Measurements from ENCODE around the gene DHX16. TPM values are rescaled to one million over a fixed set of nuclear protein-coding genes. Genes with fewer than 3 reads are reported as not detected.

DHX16 gene
- total and polyA plus RNA-seq, 9 of the 15 experiments (the other 6 are each of a cell fraction or from before 2014, with no cell fraction given), result 14.6 to 66.1 (median 47.5) TPM

GRCh38 chr6:30616811-30617564 is 55.8 kb downstream of the DHX16 start, which contains the start of gene PPP1R10 (continued):
- TF ChIP-seq NCOA6 (IDR thresholded peaks at IDR 0.05) (no peak), TARDBP (IDR thresholded peaks at IDR 0.05) (no peak), ETV5 (CRISPR knock-in tag; IDR thresholded peaks at IDR 0.05; ENCODE audit: low read depth) (no peak; the same call in 1 of the 2 replicates), KDM1A (IDR thresholded peaks at IDR 0.05) (no peak), POLR2AphosphoS5 (IDR thresholded peaks at IDR 0.05; ENCODE audit: control insufficient read depth, insufficient read depth, low read depth, low read length) (peak; percentile 100), MTF1 (CRISPR knock-in tag; IDR thresholded peaks at IDR 0.05; ENCODE audit: borderline replicate concordance) (0 out of 2 replicates have a peak, but pooled peaks have one; percentile 6), E2F5 (CRISPR knock-in tag; IDR thresholded peaks at IDR 0.05) (peak; percentile 64), TRIM24 (IDR thresholded peaks at IDR 0.05) (peak; percentile 57 to 58; a peak in 1 of 4 replicates), ZNF518B (CRISPR knock-in tag; IDR thresholded peaks at IDR 0.05) (peak; percentile 86; the same call in 1 of the 2 replicates), ELF1 (tag; IDR thresholded peaks at IDR 0.05) (peak; percentile 99), SRSF3 (IDR thresholded peaks at IDR 0.05; ENCODE audit: insufficient read depth, low read length) (no peak), ETV6 (IDR thresholded peaks at IDR 0.05; ENCODE audit: borderline replicate concordance in 1 of 2, low read depth in 2 of 2, low read length in 1 of 2) (no peak; a peak in 1 of 4 replicates), ETV6 (CRISPR knock-in tag; IDR thresholded peaks at IDR 0.05; ENCODE audit: borderline replicate concordance) (peak; percentile 54; the same call in 1 of the 2 replicates), HOXB6 (CRISPR knock-in tag; IDR thresholded peaks at IDR 0.05; ENCODE audit: borderline replicate concordance) (peak; percentile 94), ZBTB8A (IDR thresholded peaks at IDR 0.05; ENCODE audit: partially characterized antibody) (peak; percentile 65), KDM4B (IDR thresholded peaks at IDR 0.05; ENCODE audit: borderline replicate concordance in 2 of 2, low read depth in 1 of 2) (peak in 1 of 2 experiments; percentile 42; a peak in 1 of 4 replicates), GABPA (tag; conservative IDR thresholded peaks at IDR 0.05; ENCODE audit: low read depth) (no peak; the same call in 1 of the 2 replicates), ZNF589 (CRISPR knock-in tag; IDR thresholded peaks at IDR 0.05; ENCODE audit: low read depth) (no peak), FOXJ2 (tag; IDR thresholded peaks at IDR 0.05) (peak; percentile 87), BRD9 (IDR thresholded peaks at IDR 0.05; ENCODE audit: low read depth, partially characterized antibody) (peak; percentile 97), MAFF (IDR thresholded peaks at IDR 0.05; ENCODE audit: low read length) (no peak; the same call in 1 of the 2 replicates), RBFOX2 (IDR thresholded peaks at IDR 0.05; ENCODE audit: low read depth, low read length) (peak; percentile 99)

Data from K562 (cell line).